GM23248 (cell line): ENCODE data around the gene SLC2A1.

Experiments used
- EZH2 ChIP-seq: fragments of 200-600 bp; sonication (generic); IDR thresholded peaks from 2 replicates; pipeline ENCODE4 v1.6.1; 2018; ENCODE audit warnings: antibody characterized with exemption, mild to moderate bottlenecking; ENCODE audit not compliant: insufficient read depth, poor library complexity, severe bottlenecking
- EZH2phosphoT487 ChIP-seq: fragments of 200-600 bp; sonication (generic); IDR thresholded peaks from 2 replicates; pipeline ENCODE4 v1.6.1; 2018; ENCODE audit warnings: antibody characterized with exemption, moderate library complexity, mild to moderate bottlenecking, low read depth; ENCODE audit not compliant: insufficient read depth

DNA sequence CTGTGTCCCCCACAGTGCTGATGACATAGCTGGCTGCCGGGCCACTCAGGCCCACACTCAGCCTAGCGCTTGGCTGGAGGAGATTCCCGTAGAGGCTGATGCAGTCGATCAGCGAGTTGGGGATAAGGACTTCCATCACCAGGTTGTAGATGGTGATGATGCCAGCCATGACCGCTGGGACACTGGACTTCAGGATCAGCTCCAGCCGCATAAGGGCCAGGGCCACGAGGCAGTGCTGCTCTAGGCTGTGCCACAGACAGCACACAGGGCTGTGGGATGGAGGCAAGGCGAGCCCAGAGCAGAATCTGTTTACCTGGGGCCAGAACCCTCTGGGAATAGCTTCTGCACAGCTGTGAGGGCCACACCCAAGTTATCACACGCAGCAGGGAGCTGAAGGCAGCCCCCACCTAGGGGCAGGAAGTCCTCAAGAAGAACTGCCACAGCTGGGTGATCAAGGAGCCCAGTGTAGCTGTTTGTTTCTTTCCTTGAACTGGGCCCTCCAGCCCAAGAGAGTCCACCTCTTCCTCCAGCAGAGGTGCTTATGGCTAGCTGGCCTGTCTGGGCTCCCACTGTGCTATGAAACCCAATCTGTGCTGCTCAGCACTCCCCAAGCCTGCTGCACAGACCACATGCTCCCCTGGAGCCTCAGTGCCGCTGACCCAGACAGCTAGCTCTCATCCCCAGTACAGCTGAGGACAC, 6.2 kb downstream of the SLC2A1 start:
- TF ChIP-seq EZH2 (no peak), EZH2phosphoT487 (no peak)
